ENCODE results near the gene ROPN1L.

ROPN1L gene

DNA sequence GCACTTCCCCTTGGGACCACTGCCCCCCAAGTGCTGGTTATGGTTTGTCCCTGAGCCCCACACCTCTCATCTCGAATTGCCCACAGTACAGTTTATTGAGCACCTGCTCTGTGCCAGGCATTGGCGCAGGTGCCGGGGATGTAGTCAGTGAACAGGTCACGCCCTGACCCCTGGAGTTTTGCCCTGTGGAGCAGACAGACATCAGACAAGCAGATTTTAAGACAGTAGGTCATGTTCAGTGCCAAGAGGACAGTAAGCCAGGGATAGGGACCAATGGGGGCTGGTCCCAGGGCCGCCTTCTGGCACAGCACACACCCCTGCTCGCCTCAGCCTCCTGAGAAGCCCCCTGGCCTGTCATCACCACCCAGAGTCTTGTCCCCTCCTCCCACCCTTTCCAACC lies 21.9 kb downstream of the ROPN1L start:
- Histone ChIP-seq H3K36me3 (ENCODE audit: control insufficient read depth in 5 of 5, insufficient read depth in 5 of 5, low read length in 5 of 5) (no peaks in the 10 kb centered on the region), H3K9me3 (ENCODE audit: control insufficient read depth in 5 of 5, low read length in 5 of 5) (no peaks in the 10 kb centered on the region), H3K27me3 (ENCODE audit: control insufficient read depth in 5 of 5, insufficient read depth in 4 of 5, low read length in 5 of 5) (no peaks in the 10 kb centered on the region), H3K27ac (ENCODE audit: low read depth, low read length) (no peak overlapping the region), H3K4me3 (ENCODE audit: low read depth in 1 of 5, low read length in 5 of 5) (no peak overlapping the region), H3K9ac (ENCODE audit: low read length in 5 of 5) (no peak overlapping the region), H3K4me1 (ENCODE audit: control insufficient read depth in 5 of 5, insufficient read depth in 5 of 5, low read length in 5 of 5) (peaks cover 0 to 15% (median 7%) of the 10 kb centered on the region in 5 donors)

DNA sequence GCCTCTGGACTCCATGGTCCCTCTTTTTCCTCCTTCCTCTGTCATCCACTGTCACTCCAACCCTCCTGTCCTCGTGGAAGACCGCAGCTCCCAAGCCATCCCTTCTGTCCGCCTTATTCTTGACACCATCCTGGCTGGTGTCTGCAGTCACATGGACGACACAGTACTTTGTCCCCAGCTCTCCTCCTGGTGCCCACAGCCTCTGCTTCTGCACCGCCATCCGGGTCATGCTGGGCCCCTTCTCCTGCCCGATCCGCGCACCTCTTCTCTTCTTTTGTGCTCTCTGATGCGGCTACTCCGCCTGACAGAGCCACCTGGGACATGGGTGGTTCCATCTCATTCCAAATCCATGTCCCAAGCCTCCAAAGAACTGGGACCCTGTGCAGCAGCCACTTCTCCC lies 22.5 kb downstream of the ROPN1L start:
- Histone ChIP-seq H3K4me3 (ENCODE audit: low read depth in 1 of 5, low read length in 5 of 5) (no peak overlapping the region), H3K9me3 (ENCODE audit: control insufficient read depth in 5 of 5, low read length in 5 of 5) (no peaks in the 10 kb centered on the region), H3K27me3 (ENCODE audit: control insufficient read depth in 5 of 5, insufficient read depth in 4 of 5, low read length in 5 of 5) (no peaks in the 10 kb centered on the region), H3K27ac (ENCODE audit: low read depth, low read length) (no peak overlapping the region), H3K4me1 (ENCODE audit: control insufficient read depth in 5 of 5, insufficient read depth in 5 of 5, low read length in 5 of 5) (peaks cover 0 to 15% (median 7%) of the 10 kb centered on the region in 5 donors), H3K36me3 (ENCODE audit: control insufficient read depth in 5 of 5, insufficient read depth in 5 of 5, low read length in 5 of 5) (no peaks in the 10 kb centered on the region), H3K9ac (ENCODE audit: low read length in 5 of 5) (no peak overlapping the region)

DNA sequence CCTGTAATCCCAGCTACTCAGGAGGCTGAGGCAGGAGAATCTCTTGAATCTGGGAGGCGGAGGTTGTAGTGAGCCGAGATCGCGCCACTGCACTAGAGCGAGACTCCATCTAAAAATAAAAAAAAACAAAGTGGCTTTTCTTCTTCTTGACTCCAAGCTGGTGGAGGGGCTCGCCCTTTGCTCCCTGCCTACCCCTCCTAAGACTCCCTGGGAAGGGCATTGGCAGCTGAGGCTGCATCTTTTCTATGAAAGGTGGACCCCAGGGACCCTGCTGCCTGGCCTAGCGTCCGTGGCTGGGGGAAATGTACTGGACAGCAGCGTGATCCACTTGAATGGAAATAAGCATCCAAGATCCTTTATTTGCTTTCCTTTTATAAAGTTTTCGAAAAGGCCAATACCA lies 24.0 kb downstream of the ROPN1L start:
- no peak overlapping the region for H3K4me3 ChIP-seq (ENCODE audit: low read depth in 1 of 5, low read length in 5 of 5)
- H3K27ac ChIP-seq (ENCODE audit: low read depth, low read length), result no peak overlapping the region
- no peaks in the 10 kb centered on the region for H3K36me3 ChIP-seq (ENCODE audit: control insufficient read depth in 5 of 5, insufficient read depth in 5 of 5, low read length in 5 of 5)
- H3K9ac ChIP-seq (ENCODE audit: low read length in 5 of 5), result no peak overlapping the region
- peaks cover 0 to 10% (median under 1%) of the 10 kb centered on the region in 5 donors for H3K4me1 ChIP-seq (ENCODE audit: control insufficient read depth in 5 of 5, insufficient read depth in 5 of 5, low read length in 5 of 5)
- H3K9me3 ChIP-seq (ENCODE audit: control insufficient read depth in 5 of 5, low read length in 5 of 5), result no peaks in the 10 kb centered on the region
- H3K27me3 ChIP-seq (ENCODE audit: control insufficient read depth in 5 of 5, insufficient read depth in 4 of 5, low read length in 5 of 5), result no peaks in the 10 kb centered on the region

DNA sequence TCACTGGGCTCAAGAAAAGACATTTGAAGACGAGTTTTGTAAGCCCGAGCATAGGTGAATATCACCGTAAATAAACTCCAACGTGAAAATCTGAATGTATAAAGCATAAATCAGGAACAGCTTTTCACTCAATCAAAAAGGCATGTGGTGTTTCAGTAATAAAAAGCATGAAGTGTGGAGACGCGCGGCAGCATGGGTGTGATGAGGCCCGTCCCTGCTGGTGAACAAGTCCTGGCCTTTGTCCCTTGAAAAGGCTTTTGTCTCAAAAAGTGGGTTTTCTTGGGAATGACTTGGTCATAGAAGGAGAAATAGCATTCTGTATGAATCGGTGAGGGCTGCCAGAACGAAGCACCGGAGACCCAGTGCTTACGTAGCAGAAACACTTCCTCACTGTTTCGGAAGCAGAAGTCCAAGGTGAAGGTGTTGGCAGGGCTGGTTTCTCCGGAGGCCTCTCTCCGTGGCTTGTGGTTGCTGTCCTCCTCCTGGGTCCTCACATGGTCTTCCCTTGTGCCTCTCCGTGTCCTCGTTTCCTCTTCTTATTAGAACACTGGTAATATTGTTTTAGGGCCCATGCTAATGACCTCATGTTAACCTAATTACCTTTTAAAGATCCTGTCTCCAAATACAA lies 24.9 kb downstream of the ROPN1L start:
- Histone ChIP-seq H3K27ac (ENCODE audit: low read depth, low read length) (no peak overlapping the region), H3K4me1 (ENCODE audit: control insufficient read depth in 5 of 5, insufficient read depth in 5 of 5, low read length in 5 of 5) (peaks cover 0 to 10% (median 0%) of the 10 kb centered on the region in 5 donors), H3K9ac (ENCODE audit: low read length in 5 of 5) (no peak overlapping the region), H3K36me3 (ENCODE audit: control insufficient read depth in 5 of 5, insufficient read depth in 5 of 5, low read length in 5 of 5) (no peaks in the 10 kb centered on the region), H3K27me3 (ENCODE audit: control insufficient read depth in 5 of 5, insufficient read depth in 4 of 5, low read length in 5 of 5) (no peaks in the 10 kb centered on the region), H3K9me3 (ENCODE audit: control insufficient read depth in 5 of 5, low read length in 5 of 5) (no peaks in the 10 kb centered on the region), H3K4me3 (ENCODE audit: low read depth in 1 of 5, low read length in 5 of 5) (no peak overlapping the region)

DNA sequence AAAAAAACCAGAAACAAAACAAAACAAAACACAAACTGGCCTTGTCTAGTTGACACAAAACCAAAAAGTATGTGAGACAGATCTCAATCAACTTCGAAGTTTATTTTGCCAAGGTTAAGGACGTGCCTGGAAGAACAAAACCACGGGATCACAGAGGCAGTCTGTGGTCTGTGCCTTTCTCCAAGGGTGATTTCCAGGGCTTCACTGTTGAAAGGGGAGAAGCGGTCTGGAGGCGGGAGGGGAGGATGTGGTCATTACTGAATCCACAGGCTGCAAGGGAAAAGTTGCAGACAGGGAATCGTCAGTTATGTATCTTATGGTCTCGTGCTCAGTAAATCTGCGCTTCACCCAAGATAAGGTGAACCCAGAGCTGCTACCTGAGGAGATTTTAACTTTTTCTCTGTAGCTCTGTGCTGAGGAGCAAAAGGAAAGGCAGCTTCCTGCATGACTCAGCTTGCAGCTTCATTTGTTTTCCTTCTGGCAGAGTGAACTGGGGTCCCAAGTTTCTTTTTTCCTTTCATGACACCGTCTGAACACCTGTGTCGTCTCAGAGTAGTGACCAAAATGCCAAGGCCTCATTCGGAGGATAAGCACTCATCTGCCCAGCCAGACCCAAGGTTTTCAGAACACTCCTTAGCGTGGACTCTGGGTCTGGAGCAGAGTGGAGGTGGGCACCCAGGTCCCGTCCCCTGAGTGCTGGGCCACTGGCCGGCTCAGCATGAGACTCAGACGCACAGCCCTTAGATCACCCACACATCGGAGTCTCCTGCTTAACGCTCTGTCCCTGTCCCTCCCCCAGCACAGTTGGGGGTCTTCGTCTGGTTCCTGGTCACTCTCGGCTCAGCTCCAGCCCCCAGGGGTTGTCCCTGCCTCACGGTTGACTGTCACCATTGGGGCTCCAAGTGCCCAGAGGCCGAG lies 25.9 kb downstream of the ROPN1L start:
- Histone ChIP-seq H3K4me3 (ENCODE audit: low read depth in 1 of 5, low read length in 5 of 5) (no peak overlapping the region), H3K27me3 (ENCODE audit: control insufficient read depth in 5 of 5, insufficient read depth in 4 of 5, low read length in 5 of 5) (no peaks in the 10 kb centered on the region), H3K27ac (ENCODE audit: low read depth, low read length) (no peak overlapping the region), H3K4me1 (ENCODE audit: control insufficient read depth in 5 of 5, insufficient read depth in 5 of 5, low read length in 5 of 5) (peaks cover 0 to 10% (median 0%) of the 10 kb centered on the region in 5 donors), H3K9ac (ENCODE audit: low read length in 5 of 5) (no peak overlapping the region), H3K9me3 (ENCODE audit: control insufficient read depth in 5 of 5, low read length in 5 of 5) (no peaks in the 10 kb centered on the region), H3K36me3 (ENCODE audit: control insufficient read depth in 5 of 5, insufficient read depth in 5 of 5, low read length in 5 of 5) (no peaks in the 10 kb centered on the region)

DNA sequence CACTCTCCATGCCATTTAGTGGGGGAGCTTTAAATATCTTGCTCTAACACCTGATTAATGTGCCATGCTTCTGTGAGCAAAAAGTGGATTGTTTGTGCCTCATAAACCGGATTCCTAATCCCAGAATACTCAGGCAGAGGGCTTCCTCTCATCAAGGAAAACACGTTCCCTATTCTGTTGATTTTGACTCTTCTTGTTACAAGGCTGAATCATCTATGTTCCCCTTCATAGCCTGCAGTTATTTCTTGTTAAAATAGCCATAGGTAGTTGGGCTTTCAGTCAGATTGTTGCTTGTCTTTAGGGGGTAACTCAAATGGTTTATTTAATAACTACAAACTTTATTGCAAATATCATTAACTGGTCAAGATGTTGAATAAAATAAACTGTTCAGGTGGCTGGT lies 26.6 kb downstream of the ROPN1L start:
- no peak overlapping the region for H3K27ac ChIP-seq (ENCODE audit: low read depth, low read length)
- H3K4me1 ChIP-seq (ENCODE audit: control insufficient read depth in 5 of 5, insufficient read depth in 5 of 5, low read length in 5 of 5), result peaks cover 0 to 10% (median 0%) of the 10 kb centered on the region in 5 donors
- no peaks in the 10 kb centered on the region for H3K27me3 ChIP-seq (ENCODE audit: control insufficient read depth in 5 of 5, insufficient read depth in 4 of 5, low read length in 5 of 5)
- no peak overlapping the region for H3K9ac ChIP-seq (ENCODE audit: low read length in 5 of 5)
- H3K36me3 ChIP-seq (ENCODE audit: control insufficient read depth in 5 of 5, insufficient read depth in 5 of 5, low read length in 5 of 5), result no peaks in the 10 kb centered on the region
- H3K9me3 ChIP-seq (ENCODE audit: control insufficient read depth in 5 of 5, low read length in 5 of 5), result no peaks in the 10 kb centered on the region
- H3K4me3 ChIP-seq (ENCODE audit: low read depth in 1 of 5, low read length in 5 of 5), result no peak overlapping the region

DNA sequence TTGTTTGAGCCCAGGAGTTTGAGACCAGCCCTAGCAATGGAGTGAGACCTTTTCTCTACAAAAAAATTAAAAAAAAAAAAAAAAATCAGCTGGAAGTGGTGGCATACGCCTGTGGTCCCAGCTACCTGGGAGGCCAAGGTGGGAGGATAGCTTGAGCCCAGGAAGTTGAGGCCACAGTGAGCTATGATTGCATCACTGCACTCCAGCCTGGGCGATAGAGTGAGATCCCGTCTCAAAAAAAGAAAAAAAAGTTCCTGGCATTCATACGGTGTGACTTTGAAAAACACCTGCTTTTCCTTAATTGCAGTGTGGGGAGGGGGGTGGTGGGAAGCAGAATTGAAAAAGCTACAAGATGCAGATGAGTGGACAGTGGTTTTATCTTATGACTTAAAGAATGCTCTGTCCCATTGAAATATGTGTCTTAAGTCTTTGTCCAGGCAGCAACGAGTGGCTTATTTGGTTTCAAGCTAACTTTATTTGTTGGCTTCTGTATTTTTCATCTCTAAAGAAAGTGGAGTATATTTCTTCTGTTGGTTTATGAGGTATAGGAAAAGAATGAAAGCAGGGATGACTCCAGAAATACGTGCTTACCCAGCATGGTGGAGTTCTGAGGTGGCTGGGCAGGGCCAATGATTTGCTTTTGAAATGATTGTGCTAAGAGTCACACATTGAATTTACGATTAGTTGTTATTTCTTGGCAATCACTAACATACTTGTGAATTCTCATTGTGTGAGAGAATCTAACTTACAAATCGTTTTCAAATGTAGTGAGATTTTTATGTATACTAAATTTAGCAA lies 27.8 kb downstream of the ROPN1L start:
- H3K9ac ChIP-seq (ENCODE audit: low read length in 5 of 5), result no peak overlapping the region
- no peaks in the 10 kb centered on the region for H3K36me3 ChIP-seq (ENCODE audit: control insufficient read depth in 5 of 5, insufficient read depth in 5 of 5, low read length in 5 of 5)
- H3K4me1 ChIP-seq (ENCODE audit: control insufficient read depth in 5 of 5, insufficient read depth in 5 of 5, low read length in 5 of 5), result peaks cover 0 to 10% (median 3%) of the 10 kb centered on the region in 5 donors
- H3K9me3 ChIP-seq (ENCODE audit: control insufficient read depth in 5 of 5, low read length in 5 of 5), result no peaks in the 10 kb centered on the region
- H3K4me3 ChIP-seq (ENCODE audit: low read depth in 1 of 5, low read length in 5 of 5), result no peak overlapping the region
- H3K27ac ChIP-seq (ENCODE audit: low read depth, low read length), result no peak overlapping the region
- no peaks in the 10 kb centered on the region for H3K27me3 ChIP-seq (ENCODE audit: control insufficient read depth in 5 of 5, insufficient read depth in 4 of 5, low read length in 5 of 5)

DNA sequence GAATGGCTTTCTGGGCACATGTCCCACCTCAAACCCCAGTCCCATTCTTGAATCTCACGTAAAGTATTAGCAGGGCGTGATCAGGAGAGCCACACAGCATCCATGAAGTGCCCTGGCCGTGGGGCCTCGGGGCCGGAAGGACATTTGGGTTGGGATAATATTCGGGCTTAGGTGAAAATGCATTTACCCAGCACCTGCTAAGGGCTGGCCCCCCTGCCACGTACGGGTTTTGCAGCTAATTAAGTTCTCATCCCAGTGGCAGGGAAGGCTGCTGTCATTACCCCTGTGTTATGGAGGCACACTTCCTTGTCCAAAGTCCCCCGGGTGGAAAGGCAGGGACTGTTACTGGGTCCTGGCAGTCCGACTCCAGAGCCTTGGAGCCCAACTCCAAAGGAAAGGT lies 29.0 kb downstream of the ROPN1L start:
- peaks cover 0 to 10% (median 3%) of the 10 kb centered on the region in 5 donors for H3K4me1 ChIP-seq (ENCODE audit: control insufficient read depth in 5 of 5, insufficient read depth in 5 of 5, low read length in 5 of 5)
- H3K4me3 ChIP-seq (ENCODE audit: low read depth in 1 of 5, low read length in 5 of 5), result no peak overlapping the region
- H3K27me3 ChIP-seq (ENCODE audit: control insufficient read depth in 5 of 5, insufficient read depth in 4 of 5, low read length in 5 of 5), result no peaks in the 10 kb centered on the region
- peaks cover 0 to 9% (median 6%) of the 10 kb centered on the region in 5 donors for H3K9me3 ChIP-seq (ENCODE audit: control insufficient read depth in 5 of 5, low read length in 5 of 5)
- no peak overlapping the region for H3K27ac ChIP-seq (ENCODE audit: low read depth, low read length)
- H3K9ac ChIP-seq (ENCODE audit: low read length in 5 of 5), result no peak overlapping the region
- no peaks in the 10 kb centered on the region for H3K36me3 ChIP-seq (ENCODE audit: control insufficient read depth in 5 of 5, insufficient read depth in 5 of 5, low read length in 5 of 5)

DNA sequence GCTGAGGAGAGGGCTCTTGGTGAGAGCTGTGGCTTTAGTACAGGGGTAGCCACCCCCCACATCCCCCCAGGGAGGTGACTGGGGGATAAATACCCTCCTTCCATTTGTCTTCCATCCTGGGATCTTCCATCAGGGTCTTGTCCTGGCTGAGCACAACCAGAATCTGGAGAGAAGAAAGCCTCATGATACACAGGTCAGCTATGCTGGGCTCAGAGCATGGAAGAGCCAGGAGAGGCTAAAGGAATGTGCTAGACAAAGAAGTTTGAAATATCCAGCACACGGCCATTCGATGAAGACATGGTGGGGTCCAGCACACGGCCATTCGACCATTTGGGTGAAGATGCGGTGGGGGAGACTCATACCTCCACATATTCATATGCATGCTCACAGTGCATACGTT lies 30.0 kb downstream of the ROPN1L start:
- Histone ChIP-seq H3K27me3 (ENCODE audit: control insufficient read depth in 5 of 5, insufficient read depth in 4 of 5, low read length in 5 of 5) (no peaks in the 10 kb centered on the region), H3K9me3 (ENCODE audit: control insufficient read depth in 5 of 5, low read length in 5 of 5) (peaks cover 0 to 15% (median 11%) of the 10 kb centered on the region in 5 donors)

More for the DNA sequence above, 30.0 kb downstream of the ROPN1L start:
- H3K4me1 ChIP-seq (ENCODE audit: control insufficient read depth in 5 of 5, insufficient read depth in 5 of 5, low read length in 5 of 5), result peaks cover 0 to 10% (median 5%) of the 10 kb centered on the region in 5 donors
- H3K4me3 ChIP-seq (ENCODE audit: low read depth in 1 of 5, low read length in 5 of 5), result no peak overlapping the region
- H3K36me3 ChIP-seq (ENCODE audit: control insufficient read depth in 5 of 5, insufficient read depth in 5 of 5, low read length in 5 of 5), result no peaks in the 10 kb centered on the region
- no peak overlapping the region for H3K9ac ChIP-seq (ENCODE audit: low read length in 5 of 5)
- no peak overlapping the region for H3K27ac ChIP-seq (ENCODE audit: low read depth, low read length)

Measured in subcutaneous abdominal adipose tissue (tissue), 5 donors.